NB4 (cell line): ENCODE results near the gene NFIX.

Experiments used
- POLR2A ChIP-seq: IDR thresholded peaks from 2 replicates; pipeline ENCODE4 v1.6.1; 2011; ENCODE audit warnings: mild to moderate bottlenecking; ENCODE audit not compliant: insufficient read length; ENCODE audit errors: extremely low read depth
- TF ChIP-seq, protein P1 (sequence below): IDR thresholded peaks from one replicate; pipeline ENCODE4 v1.5.1; 2012; ENCODE audit warnings: low read depth, low read length

DNA sequence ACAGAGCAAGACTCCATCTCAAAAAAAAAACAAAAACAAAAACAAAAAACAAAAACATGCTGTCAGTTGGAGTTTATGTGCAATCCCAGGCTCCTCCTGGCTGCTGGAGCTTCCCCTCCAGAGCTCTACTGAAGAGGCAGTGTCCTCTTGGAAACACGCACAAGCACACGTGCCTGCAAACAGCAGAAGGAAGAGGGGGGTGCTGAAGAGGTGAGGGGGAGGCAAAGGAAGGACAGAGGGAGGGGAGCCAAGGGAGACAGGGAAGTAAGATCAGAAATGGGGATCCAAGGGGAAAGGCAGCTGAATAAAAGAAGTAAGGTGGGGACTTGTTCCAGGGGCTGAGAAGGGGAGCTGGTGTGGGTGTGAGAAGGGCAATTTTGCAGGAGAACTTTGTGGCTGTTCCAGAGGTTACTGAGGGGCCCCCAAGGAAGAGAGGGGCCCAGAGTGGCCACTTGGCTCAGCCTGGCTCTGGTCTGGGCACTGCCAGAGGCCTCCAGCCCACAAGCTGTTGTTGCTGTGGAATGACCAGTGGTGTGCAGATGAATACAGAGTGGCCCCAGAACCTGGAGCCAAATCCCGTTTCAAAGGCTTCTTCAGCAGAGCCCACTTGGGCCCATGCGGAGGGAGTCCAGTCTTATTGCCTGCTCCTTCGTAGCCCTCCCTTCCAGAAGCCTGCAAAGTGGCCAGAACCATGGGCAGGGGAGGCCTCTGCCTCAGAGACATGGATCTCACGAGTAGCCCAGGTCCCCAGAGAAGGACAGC lies 73.0 kb downstream of the NFIX start:
- TF ChIP-seq, protein P1, sequence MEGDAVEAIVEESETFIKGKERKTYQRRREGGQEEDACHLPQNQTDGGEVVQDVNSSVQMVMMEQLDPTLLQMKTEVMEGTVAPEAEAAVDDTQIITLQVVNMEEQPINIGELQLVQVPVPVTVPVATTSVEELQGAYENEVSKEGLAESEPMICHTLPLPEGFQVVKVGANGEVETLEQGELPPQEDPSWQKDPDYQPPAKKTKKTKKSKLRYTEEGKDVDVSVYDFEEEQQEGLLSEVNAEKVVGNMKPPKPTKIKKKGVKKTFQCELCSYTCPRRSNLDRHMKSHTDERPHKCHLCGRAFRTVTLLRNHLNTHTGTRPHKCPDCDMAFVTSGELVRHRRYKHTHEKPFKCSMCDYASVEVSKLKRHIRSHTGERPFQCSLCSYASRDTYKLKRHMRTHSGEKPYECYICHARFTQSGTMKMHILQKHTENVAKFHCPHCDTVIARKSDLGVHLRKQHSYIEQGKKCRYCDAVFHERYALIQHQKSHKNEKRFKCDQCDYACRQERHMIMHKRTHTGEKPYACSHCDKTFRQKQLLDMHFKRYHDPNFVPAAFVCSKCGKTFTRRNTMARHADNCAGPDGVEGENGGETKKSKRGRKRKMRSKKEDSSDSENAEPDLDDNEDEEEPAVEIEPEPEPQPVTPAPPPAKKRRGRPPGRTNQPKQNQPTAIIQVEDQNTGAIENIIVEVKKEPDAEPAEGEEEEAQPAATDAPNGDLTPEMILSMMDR = no peak
- no peak for TF ChIP-seq POLR2A
